Left ventricle myocardium inferior (tissue), 1 donor: ENCODE results near the gene CST4. TPM values are rescaled to one million over a fixed set of nuclear protein-coding genes. Genes with fewer than 3 reads are reported as not detected.

Experiments
- DNase-seq: peaks from one replicate; pipeline ENCODE4 v3.0.0-alpha.2; 2020
- H3K27ac ChIP-seq: fragments of 200-600 bp; replicated peaks from 2 replicates; pipeline ENCODE4 v1.8.0; 2021
- H3K27me3 ChIP-seq: fragments of 200-600 bp; 2 replicates; pipeline ENCODE4 v1.8.0; 2021; ENCODE audit warnings: low read depth
- H3K36me3 ChIP-seq: fragments of 200-600 bp; 2 replicates; pipeline ENCODE4 v1.8.0; 2021
- H3K4me1 ChIP-seq: fragments of 200-600 bp; 2 replicates; pipeline ENCODE4 v1.8.0; 2021
- H3K4me3 ChIP-seq: fragments of 200-600 bp; 2 replicates; pipeline ENCODE4 v1.8.0; 2021; ENCODE audit warnings: mild to moderate bottlenecking, moderate library complexity
- H3K9me3 ChIP-seq: fragments of 200-600 bp; replicated peaks from 2 replicates; pipeline ENCODE4 v1.8.0; 2021
- intact Hi-C: fragments of 100-400 bp; cut with micrococcal nuclease; formaldehyde crosslinking; loops from one replicate; pipeline ENCODE4 v1.11.0; 2022
- total RNA-seq: library from RNA; stranded (reverse); fragmentation: NEBNext Ultra II Directional; extraction: Animal tissue kit (Norgen Biotek cat#: 25700); gene quantifications from one replicate; pipeline ENCODE4 v1.2.1, GENCODE V29; 2021
- TF ChIP-seq, protein P1 (sequence below): fragments of 200-600 bp; IDR thresholded peaks from 2 replicates; pipeline ENCODE4 v1.8.0; 2021; ENCODE audit warnings: antibody characterized with exemption, mild to moderate bottlenecking, borderline replicate concordance
- donor health status: DM: no; HTN: yes; CAD: no; lungs with severe emphysema.

The CST4 gene
- total RNA-seq, 1 donor from 2014 or later: not detected

DNA sequence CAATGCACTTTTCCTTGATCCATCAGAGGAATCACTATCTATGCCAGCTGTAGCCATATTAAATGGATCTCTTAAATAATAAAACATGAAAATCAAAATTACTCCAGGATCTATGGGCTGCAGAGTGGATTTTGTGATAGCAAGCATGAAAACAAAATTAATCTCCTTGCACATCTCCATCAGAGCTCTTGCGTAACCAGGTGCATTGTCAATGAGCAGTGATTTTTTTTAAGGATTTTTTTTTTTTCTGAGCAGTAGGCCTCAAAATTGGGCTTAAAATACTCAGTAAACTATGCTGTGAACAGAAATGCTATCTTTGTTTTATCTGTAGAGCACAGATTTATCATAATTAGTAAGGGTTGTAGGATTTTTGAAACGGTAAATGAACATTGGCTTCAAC is 39.6 kb downstream of the CST4 start:
- intact Hi-C loops: no loop called here
- H3K27me3 ChIP-seq: peaks cover 7% of the 10 kb centered on the region
- peaks cover 12% of the 10 kb centered on the region for H3K4me1 ChIP-seq
- no peak overlapping the region for H3K4me3 ChIP-seq
- TF ChIP-seq, protein P1, sequence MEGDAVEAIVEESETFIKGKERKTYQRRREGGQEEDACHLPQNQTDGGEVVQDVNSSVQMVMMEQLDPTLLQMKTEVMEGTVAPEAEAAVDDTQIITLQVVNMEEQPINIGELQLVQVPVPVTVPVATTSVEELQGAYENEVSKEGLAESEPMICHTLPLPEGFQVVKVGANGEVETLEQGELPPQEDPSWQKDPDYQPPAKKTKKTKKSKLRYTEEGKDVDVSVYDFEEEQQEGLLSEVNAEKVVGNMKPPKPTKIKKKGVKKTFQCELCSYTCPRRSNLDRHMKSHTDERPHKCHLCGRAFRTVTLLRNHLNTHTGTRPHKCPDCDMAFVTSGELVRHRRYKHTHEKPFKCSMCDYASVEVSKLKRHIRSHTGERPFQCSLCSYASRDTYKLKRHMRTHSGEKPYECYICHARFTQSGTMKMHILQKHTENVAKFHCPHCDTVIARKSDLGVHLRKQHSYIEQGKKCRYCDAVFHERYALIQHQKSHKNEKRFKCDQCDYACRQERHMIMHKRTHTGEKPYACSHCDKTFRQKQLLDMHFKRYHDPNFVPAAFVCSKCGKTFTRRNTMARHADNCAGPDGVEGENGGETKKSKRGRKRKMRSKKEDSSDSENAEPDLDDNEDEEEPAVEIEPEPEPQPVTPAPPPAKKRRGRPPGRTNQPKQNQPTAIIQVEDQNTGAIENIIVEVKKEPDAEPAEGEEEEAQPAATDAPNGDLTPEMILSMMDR: no peak
- no peak for DNase-seq
- H3K36me3 ChIP-seq: no peaks in the 10 kb centered on the region
- H3K27ac ChIP-seq: no peak overlapping the region
- H3K9me3 ChIP-seq: peaks cover 6% of the 10 kb centered on the region

DNA sequence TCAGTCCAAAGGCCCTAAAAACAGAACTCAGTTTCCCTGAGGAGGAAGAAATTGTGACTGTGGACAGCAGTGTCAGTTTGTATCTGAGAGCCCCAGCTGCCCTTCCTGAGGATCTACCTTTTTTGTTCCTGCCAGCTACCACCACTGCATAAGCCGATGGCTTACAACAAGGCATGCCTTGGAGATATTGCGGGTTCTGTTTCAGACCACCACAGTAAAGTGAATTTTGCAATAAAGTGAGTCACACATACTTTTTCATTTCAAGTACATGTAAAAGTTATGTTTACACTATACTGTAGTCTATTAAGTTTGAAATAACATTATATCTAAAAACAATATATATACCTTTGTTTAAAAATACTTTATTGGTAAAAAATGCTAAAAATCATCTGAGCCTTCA is 41.5 kb downstream of the CST4 start:
- intact Hi-C loops: no loop called here
- Histone ChIP-seq H3K4me1 (peaks cover under 1% of the 10 kb centered on the region), H3K36me3 (no peaks in the 10 kb centered on the region), H3K27ac (no peak overlapping the region), H3K27me3 (peaks cover under 1% of the 10 kb centered on the region), H3K4me3 (no peak overlapping the region), H3K9me3 (peaks cover 5% of the 10 kb centered on the region)
- DNase-seq: no peak
- TF ChIP-seq, protein P1: no peak

DNA sequence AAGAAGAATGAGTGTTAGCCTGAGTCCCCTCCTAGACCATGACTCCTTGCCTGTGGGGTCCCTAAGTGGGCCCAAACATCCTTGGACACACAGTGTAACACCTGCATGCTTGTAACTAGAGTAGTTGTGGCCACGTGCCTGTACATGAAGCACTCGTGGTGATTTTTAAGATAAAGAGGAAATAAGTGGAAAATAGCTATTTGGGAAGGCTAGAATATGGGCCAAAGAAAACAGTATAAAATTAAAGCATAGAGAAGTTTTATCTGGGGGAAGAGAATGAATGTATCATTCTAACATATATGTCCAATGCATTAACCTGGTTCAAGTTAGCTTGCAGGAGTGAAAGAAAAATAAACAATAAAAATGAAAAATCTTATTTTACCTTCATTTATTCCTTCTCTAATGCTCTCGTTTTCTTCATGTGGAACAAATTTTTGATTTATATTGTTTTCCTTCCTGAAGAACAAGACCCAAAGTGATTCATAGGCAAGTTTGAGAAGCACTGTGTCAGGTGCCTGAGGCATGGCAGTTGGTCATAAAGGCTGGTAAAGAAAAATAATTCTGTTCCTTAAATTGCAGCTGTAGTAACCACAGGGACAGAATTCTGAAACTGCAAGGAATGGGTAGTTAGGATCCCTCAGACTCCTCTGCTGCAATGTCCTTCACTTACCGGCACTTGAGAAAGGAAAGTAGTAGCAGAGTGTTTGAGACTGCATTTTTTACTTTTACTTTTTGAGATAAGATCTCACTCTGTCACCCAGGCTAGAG is 42.5 kb downstream of the CST4 start:
- Histone ChIP-seq H3K27ac (no peak overlapping the region), H3K4me1 (peaks cover 11% of the 10 kb centered on the region), H3K36me3 (no peaks in the 10 kb centered on the region), H3K27me3 (no peaks in the 10 kb centered on the region), H3K4me3 (no peak overlapping the region), H3K9me3 (no peaks in the 10 kb centered on the region)
- no peak for DNase-seq
- intact Hi-C loops: no loop called here
- TF ChIP-seq, protein P1: no peak

DNA sequence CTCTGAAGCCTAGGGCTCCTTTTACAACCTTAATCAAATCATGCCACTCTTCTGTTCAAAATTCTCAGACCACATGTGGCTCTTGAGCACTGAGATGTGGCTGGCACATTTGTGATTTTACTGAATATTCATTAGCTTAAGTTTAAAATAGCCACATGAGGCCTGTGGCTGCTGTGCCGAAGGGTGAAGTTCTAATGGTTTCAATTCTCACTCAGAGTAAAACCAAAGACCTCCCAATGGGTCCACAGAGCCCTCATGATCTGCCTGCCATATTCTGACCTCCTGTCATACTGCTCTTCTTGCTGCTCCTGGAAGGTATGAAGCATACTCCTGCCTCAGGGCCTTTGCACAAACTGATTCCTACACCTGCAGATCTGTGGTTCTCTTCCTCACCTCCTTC is 43.3 kb downstream of the CST4 start:
- Histone ChIP-seq H3K9me3 (no peaks in the 10 kb centered on the region), H3K27ac (no peak overlapping the region), H3K36me3 (no peaks in the 10 kb centered on the region), H3K27me3 (no peaks in the 10 kb centered on the region), H3K4me3 (no peak overlapping the region), H3K4me1 (peaks cover 15% of the 10 kb centered on the region)
- TF ChIP-seq, protein P1: no peak
- intact Hi-C loops: no loop called here
- no peak for DNase-seq

DNA sequence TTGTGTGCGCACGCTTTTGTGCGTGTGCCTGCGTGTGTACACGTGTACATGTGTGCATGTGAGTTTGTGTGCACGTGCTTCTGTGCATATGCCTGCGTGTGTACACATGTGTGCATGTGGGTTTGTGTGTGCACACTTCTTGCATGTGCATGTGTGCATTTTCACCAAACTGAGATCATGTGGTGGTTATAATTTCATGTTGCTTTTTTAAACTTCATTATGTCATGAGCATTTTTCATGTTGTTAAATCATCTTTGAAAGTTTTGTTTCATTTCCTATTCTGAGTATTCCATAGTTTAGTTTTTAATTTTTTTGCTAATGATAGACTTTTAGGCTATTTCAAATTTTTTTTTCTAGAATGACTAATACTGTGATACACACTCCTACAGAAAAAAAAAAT is 44.7 kb downstream of the CST4 start:
- Histone ChIP-seq H3K27me3 (no peaks in the 10 kb centered on the region), H3K4me3 (no peak overlapping the region), H3K4me1 (peaks cover 15% of the 10 kb centered on the region), H3K9me3 (no peaks in the 10 kb centered on the region), H3K27ac (no peak overlapping the region), H3K36me3 (no peaks in the 10 kb centered on the region)
- DNase-seq: no peak
- intact Hi-C loops: no loop called here
- TF ChIP-seq, protein P1: no peak
